Measurements from ENCODE around the gene KIAA1217.

The KIAA1217 gene

DNA sequence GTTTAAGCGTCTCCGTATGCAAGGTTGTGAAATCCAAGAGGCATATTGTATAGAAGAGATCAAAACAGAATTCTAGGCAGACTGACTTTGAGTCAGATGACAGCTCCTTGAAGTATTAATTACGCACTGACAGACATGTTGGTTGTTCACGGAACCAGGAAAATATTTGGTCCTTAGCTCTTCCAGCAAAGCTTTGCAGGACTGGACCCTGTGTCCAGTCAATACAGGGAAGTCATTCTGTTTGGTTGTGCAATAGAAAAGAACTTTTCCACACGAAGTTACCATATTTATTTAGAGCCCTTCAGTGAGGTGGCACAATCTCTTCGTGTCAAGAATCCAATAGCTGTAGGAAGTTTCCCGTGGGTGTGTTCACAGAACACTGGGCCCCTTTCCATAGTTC, 309.5 kb downstream of the KIAA1217 start:
- no peak for DNase-seq

DNA sequence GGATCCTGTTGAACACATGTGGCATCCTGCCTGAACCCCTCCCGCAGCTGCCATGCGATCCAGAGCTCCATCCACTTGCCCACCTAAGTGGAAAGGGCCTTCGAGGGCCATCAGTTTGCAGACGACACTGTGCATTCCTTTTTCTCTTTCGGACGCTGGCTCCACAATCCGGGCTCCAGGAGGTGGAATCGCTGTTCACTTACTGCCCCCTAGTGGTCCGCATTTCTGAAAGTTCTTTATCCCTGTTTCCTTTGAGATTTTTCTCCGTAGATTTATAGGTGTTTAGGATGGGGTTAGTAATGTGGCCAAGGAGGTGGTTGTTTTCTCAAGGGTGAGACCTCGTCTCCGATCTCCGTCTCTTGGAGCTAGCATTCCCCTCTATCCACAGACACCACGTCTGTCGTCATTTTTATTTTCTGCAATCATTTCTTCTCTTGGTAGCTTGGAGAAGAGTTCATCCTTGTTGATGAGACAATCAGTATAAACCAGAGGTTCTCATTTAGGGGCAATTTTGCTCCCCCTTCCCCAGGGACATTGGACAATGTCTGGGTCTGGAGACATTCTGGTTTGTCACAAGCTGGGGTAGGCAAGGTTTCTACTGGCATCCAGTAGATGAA, 310.2 kb downstream of the KIAA1217 start:
- DNase-seq: peak; percentile 66

DNA sequence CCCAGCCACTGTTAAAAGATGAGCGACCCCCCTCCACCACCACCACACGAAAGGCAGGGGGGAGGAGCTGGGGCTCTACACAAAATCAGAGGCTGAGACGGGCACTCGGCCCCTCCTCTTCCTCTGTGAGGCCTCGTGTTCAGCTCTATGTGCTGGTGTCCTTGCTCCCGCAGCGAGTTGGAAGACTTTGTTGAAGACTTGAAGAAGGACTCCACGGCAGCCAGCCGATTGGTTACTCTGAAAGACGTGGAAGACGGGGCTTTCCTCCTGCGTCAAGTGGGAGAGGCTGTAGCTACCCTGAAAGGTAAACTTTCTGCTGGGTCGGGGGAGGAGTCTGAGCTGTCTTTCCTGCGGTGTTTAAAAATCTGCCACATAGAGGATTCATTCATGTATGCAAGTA, 311.0 kb downstream of the KIAA1217 start:
- peak; percentile 12 for DNase-seq

DNA sequence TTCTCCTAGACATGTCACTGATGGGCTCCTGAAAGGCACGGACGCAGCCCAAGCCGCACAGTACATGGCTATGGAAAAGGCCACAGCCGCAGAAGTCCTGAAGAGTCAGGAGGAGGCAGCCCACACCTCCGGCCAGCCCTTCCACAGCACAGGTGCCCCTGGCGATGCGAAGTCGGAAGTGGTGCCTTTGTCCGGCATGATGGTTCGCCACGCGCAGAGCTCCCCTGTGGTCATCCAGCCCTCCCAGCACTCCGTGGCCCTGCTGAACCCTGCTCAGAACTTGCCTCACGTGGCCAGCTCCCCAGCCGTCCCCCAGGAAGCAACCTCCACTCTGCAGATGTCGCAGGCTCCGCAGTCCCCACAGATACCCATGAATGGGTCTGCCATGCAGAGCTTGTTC, 315.4 kb downstream of the KIAA1217 start:
- no peak for DNase-seq

DNA sequence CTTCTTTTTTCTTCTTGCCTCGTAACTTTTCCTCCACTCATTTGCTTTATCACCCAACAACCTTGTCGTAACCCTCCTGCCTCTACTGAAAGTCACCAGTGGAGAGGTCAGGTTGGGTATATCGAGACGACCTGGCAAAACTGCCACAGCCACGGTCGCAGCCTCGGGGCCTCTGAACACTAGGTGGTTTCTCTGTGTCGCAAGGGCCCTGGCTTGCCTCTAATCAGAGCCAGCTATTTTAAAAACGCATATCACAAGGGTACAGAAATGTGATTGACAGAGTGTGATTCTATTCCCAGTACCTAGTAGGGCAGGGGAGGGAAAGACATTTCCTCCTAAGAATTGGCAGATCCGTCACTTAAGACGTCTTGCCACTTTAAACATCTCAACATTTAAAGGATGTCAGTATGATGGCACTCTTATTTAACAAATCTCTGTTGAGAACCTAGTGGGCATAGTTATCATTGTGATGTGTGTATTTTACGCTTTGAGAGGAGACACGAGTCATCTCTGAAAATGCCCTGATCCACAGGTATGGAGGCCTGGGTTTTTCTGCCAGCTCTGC, 317.2 kb downstream of the KIAA1217 start:
- no peak for DNase-seq

DNA sequence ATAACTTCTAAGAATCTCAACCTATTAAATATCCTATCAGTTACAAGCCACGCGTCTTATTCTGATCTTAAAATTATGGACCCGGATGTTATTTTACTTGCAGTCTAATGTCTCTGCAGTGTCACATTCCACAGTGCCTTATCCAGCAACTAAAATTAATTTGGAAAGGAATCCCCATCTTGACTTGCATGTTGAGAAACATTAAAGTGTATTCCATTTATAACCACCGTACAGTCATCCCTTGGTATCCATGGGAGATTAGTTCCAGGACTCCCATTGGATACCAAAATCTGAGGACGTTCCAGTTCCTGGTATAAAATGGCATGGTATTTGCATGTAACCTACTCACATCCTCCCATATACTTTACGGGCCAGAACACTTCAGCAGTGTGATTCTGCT, 320.0 kb downstream of the KIAA1217 start:
- no peak for DNase-seq

DNA sequence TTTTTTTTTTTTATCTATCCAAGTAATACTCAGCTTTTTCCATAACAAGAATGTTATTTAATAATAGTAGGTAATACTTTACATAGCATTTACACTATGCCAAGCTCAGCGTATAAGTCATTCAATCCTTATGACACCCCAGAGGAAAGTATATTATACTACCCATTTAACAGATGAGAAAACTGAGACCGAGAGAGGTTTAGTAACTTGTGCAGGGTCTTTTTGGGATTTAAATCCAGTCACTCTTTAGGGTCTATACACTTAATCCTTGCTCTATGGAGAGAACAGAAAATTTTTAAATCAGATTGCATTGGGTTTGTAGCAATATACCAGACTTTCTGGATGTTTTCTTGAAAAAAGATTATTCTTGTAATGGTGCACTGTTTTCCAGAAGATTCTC, 322.5 kb downstream of the KIAA1217 start:
- no peak for DNase-seq

DNA sequence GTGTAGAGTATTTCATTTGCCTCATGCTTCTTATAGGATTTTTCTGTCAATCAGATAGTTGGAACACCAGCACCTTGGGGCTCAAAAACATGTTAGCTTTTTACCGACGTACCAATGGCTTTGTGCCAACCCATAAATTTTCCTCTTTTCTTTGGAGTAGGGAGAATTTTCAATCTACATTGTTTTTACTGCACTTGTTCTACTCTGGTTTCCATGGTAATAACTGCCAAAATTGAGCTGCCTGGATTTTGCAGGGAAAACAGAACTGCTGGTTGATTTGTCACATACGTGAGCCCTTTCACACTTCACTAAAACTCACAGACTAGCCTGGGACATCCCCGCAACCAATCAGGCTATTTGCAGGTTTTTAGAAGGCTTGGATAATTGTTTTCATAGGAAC, 325.0 kb downstream of the KIAA1217 start:
- no peak for DNase-seq

DNA sequence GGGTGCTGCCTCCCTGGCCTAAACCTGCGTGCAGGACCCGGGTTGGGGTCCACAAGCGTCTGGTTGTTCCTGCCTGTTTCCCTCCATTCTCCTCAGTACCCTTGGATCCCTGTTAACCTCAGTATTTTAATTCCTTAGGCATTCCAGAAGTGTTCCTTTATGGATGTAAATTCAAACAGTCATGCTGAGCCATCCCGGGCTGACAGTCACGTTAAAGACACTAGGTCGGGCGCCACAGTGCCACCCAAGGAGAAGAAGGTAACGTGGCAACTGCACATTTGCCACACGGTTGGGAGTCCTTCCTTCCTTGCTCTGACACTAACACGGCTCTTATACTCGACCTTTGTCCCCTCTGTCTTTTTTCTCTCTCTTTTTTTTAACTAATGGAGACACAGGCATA, 327.7 kb downstream of the KIAA1217 start:
- DNase-seq: no peak

DNA sequence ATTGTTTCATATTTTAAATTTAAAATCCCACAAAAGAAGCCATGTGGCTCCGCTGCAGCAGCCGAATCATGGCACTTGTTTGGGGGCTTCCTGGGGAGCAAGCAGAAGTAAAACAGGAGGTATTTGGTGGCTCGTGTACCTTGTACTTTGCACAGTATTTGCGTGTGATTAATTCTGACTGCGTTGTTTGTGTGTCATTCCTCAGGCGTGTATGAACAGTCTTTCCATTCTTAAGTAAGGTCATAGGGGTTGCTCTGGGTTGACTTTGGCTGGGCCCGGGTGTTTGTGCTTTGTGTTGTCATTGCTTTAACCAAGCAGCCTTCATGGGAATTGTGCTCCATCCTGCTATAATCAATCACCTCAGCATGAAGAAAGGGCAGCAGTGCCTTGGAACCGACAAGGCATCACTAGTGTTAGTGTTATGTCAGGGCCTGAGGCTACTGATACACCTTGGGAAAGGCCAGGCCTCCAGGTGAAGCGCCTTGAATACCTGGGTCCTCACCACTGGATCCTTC, 332.4 kb downstream of the KIAA1217 start:
- no peak for DNase-seq

DNA sequence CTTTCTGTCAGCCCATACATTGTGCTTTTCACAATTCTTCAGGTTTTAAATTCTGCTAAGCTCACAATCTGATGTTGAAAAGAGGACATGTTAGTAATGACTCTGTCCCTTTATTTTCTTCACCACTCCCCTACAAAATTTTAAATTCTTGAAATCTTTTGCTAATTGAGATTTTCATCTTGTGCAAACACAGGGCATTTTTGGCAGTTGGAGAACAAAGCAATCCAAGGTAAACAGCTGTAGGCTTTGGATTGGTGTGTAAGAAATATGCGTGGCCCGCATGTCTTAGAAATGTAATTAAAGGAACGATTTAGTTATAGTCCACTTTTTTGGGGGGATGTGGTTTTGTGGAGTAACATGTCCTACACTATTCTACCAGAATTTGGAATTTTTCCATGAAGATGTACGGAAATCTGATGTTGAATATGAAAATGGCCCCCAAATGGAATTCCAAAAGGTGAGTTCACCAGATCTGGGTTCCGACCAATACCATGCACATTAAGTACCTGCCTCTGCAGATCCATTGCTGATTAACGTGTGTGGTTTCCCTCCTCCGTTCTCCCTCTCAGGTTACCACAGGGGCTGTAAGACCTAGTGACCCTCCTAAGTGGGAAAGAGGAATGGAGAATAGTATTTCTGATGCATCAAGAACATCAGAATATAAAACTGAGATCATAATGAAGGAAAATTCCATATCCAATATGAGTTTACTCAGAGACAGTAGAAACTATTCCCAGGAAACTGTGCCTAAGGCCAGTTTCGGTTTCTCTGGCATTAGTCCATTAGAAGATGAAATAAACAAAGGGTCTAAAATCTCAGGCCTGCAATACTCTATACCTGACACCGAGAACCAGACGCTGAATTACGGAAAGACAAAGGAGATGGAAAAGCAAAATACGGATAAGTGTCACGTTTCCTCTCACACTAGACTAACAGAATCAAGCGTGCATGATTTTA, 333.7 kb downstream of the KIAA1217 start:
- no peak for DNase-seq

DNA sequence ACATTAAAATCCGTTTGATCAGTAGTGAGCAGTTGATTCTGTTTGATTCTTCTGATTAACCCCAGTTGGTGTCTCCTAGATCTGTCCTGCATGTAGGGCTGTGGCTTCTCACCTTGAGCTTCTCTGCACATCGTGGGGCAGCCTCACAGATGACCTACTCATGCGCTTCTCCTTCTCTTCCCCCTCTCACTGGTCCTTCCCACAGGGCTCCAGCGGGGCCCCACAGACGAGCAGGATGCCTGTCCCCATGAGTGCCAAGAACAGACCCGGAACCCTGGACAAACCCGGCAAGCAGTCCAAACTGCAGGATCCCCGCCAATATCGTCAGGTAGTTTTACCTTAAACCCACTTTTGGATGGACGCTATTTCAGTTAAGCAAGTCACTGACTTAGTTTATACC, 335.8 kb downstream of the KIAA1217 start:
- no peak for DNase-seq

DNA sequence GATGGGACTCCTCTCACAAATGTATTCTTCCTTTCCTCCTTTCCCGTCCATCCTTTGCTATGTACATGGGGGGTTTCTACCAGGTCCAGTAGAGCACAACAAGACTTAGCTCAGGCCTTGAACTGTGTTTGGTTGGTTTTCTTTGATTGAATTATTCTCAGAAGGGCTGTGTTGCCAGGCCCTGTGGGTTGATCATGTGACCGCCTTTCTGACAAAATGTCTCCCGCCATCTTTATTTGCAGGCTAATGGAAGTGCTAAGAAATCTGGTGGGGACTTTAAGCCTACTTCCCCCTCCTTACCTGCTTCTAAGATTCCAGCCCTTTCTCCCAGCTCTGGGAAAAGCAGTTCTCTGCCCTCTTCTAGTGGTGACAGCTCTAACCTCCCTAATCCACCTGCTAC, 336.6 kb downstream of the KIAA1217 start:
- no peak for DNase-seq

DNA sequence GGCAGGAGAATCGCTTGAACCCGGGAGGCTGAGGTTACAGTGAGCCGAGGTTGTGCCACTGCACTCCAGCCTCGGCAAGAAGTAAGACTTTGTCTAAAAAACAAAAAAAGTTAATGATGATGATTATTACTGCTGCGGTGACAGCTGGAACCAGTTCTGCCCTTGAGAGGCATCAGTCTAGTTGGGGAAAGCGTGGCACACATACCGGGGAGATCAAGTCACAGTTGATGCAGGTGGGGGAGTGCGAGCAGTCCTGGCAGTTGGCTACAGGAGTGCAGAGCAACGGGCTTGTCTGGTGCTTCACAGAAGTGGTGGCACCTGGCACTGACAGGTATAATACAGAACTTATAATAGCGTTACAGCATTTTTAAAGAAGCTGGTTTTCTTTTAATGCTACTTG, 341.7 kb downstream of the KIAA1217 start:
- DNase-seq: no peak

DNA sequence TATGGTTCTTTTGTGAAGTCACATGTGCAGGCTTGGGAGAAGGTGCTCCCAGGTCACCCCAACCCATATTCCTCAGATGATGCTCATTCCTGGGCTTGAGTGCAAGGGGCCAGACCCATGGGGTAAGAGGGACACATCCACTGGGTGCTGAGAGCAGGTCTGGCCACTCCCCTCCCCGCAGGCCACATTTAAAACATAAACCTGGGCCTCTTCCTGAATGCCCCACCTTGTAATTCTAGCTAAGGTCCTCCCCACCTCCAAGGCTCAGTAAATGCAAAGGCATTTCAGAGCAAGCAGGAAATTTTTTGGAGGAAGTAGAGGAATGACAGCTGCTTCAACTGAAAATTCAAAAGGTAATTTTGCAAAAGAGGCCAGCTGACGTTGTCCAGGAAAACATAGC, 342.2 kb downstream of the KIAA1217 start:
- no peak for DNase-seq

DNA sequence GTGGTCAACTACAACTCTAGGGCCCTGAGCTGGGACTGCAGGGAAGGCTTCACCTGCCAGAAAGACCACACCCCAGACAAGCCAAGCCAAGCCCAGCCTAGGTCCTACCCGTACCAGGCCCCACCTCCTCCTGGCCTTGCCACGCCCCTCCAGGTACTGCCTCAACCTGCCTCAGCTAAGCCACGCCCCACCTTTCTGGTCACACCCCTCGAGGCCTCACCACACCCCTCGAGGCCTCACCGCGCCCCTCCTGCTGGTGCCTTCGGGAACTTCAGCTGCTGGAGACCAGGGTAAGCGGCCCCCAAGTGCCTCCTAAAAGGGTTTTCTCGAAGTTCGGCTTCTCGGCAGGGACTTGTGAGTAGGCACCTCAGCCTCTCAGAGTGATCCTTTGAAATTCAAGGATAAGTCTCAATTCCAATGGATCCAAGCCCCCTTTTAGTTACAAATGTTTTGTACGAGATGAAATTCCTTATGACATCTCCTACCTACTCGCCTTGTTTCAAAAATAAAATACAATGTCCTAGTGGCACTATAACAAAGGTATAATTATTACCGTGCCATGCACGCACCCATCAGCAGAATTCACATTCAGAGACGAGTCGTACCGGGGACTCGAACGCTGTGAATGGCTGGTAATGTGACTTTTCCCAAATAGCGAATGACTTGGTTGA, 343.5 kb downstream of the KIAA1217 start:
- no peak for DNase-seq

DNA sequence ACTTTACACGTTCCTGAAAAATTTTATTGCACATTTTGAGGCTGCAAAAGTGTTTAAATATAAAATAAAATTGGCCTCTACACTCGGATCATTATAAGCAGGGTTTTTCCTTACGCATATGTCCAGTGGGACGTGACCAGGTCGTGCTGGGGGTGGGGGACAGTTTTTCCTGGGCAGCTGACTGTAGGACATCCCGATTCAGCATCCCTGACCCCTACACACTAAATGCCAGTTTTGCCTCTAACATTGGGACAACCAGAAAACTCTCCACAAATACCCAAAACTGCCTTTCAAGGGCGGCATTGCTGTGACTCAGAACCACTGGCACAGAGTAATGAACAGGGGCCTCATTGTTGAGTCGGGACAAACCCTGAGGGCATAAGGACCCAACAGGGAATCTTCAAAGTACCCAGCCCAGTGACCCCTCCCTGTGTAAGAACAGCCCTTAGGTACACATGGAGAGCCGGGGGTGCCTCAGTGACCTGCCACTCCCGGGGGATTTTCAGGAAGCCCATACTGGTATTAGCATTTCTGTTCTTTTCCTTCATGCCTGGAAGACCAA, 344.2 kb downstream of the KIAA1217 start:
- DNase-seq: no peak

DNA sequence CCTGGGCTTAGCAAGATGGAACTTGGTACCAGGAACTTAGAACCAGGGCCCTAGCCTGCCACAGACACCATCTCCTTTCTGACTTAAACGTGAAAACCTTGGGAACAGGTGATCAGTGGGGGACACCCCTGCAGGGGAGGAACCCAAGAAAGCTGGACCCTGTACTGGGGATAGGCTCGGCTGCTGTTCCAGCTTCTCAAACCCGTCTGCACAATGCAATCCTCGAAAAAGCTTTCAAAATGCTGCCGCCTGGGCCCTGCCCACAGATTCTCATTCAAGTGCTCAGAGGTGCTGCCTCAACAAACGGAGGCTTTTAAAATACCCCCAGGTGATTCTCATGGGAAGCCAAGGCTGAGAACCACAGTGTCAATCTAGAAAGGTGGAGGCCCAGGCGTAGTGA, 345.1 kb downstream of the KIAA1217 start:
- DNase-seq: no peak

DNA sequence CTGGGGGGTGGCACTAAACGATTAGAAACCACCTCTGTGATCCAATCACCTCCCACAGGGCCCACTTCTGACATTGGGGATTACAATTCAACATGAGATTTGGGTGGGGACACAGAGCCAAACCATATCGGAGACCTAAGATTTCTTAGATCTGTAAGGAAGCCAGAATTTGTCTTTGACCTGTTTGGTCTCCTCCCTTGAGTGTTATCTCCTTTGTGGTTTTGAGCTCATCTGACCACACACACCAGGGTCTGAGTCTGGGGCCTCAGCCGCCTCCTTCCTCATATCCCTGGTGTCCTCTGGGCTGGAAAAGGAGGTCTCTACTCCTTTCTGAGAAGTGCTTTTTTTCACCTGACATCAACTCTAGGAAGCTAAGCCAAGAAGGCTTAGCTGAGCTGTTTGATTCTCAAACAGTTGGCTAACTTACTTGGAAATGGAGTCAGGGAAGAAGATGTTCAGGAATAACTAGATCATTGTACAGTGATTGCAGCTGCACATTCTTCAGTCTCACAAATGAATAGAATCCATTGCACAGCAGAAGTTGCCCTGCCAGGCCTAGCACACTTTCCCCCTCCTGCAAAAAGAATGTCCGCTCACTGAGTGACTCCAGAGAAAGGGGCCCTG, 347.3 kb downstream of the KIAA1217 start:
- no peak for DNase-seq

DNA sequence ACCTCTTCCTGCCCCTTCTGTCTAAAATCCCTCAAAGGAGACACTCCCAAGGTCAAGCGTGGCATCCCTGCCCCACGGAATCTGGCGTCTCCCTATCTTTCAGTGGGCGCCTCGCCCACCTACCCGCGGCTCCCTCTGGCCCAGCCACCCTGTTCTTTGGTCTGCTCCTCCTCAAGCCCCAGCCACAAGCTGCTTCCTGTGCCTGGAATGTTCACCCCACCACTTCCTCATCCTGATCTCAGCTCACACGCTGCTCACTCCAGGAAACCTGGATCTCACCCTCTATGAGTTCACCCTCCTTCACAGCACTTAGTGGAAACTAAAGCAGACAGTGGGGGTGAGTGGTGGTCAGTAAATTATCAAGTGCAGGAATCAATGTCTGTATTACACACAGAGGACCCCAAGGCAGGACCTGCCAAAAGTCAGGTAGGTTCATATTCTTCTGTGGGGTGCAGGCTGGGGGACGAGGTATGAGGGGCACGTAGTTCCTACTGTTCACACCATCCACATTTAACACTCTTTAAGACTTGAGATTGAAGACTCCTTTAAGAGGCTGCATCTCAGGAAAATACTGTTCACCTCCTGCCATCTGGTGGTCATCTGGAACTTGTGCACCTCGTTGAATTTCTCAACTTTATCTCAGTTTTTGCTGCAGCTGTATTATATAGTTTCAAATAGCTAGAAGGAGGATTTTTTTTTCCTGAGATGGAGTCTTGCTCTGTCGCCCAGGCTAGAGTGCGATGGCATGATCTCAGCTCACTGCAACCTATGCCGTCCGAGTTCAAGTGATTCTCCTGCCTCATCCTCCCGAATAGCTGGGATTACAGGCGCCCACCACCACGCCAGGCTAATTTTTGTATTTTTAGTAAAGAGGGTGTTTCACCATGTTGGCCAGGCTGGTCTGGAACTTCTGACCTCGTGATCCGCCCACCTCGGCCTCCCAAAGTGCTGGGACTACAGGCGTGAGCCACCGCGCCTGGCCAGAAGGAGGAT, 348.1 kb downstream of the KIAA1217 start:
- peak; percentile 42 for DNase-seq

DNA sequence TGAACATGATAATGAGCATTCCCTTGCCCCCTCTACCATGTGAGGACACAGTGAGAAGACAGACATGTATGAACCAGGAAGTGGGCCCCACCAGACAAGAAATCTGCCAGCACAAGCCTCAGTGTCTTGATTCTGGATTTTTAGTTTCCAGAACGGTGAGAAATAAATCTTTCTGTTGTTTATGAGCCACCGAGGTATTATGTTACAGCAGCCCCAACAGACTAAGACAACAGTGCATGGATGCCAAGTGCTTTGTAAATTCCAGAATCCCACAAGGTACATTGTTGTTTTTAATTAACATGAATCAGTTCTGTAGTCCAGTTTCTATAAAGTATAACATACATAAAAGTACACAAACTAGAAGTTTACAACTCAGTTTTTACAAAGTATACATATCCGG, 352.5 kb downstream of the KIAA1217 start:
- DNase-seq: no peak

All from NCI-H2227 treated with DMSO at 0.1 percent for 48 hours (cell line).